Measurements from ENCODE around the gene PPHLN1.

DNA sequence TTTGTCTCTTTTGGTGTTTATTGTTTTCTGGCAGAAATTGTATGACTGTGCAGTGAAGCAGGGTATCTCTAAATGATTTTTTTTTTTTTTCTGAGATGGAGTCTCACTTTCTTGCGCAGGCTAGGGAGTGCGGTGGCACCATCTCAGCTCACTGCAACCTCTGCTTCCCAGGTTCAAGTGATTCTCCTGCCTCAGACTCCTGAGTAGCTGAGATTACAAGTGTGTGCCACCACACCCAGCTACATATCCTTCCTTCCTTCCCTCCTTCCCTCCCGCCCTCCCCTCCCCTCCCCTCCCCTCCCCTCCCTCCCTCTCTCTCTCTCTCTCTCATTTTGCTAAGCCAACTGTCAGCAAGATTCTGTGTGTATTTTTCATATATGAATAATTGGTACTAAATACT, 94.4 kb downstream of the PPHLN1 start:
- TF ChIP-seq, protein P1, sequence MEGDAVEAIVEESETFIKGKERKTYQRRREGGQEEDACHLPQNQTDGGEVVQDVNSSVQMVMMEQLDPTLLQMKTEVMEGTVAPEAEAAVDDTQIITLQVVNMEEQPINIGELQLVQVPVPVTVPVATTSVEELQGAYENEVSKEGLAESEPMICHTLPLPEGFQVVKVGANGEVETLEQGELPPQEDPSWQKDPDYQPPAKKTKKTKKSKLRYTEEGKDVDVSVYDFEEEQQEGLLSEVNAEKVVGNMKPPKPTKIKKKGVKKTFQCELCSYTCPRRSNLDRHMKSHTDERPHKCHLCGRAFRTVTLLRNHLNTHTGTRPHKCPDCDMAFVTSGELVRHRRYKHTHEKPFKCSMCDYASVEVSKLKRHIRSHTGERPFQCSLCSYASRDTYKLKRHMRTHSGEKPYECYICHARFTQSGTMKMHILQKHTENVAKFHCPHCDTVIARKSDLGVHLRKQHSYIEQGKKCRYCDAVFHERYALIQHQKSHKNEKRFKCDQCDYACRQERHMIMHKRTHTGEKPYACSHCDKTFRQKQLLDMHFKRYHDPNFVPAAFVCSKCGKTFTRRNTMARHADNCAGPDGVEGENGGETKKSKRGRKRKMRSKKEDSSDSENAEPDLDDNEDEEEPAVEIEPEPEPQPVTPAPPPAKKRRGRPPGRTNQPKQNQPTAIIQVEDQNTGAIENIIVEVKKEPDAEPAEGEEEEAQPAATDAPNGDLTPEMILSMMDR (IDR thresholded peaks at IDR 0.05): no peak
- TF ChIP-seq POLR2AphosphoS5 (IDR thresholded peaks at IDR 0.05): no peak

Data from sigmoid colon (tissue), 4 donors.